HG03280 (cell line): Measurements from ENCODE around the gene NUP62CL.
A peak's percentile ranks its signal among the peaks of the same experiment; 100 is the strongest.
"Not testable (repeated sequence)": the region's sequence is repeated elsewhere in the genome, so short reads cannot be mapped to it uniquely, and the experiment has no call there.

Experiments
- ATAC-seq: cut with Tn5 transposase; IDR thresholded peaks from one replicate; pipeline ENCODE4 v1.9.1; 2021; ENCODE audit warnings: mild to moderate bottlenecking, moderate library complexity; ENCODE audit not compliant: unreplicated experiment

The NUP62CL gene

GRCh38 chrX:107205770-107206696 lies at the start of gene NUP62CL, which contains the start of gene DNAAF6:
Gene NUP62CL, minus strand, starts transcription at chrX:107206433. Its CDS starts 31,287 bp downstream, at chrX:107175146.
Gene DNAAF6, plus strand, starts transcription at chrX:107206611. Its CDS starts 6,265 bp downstream, at chrX:107212876.
- peak; percentile 96 for ATAC-seq

DNA sequence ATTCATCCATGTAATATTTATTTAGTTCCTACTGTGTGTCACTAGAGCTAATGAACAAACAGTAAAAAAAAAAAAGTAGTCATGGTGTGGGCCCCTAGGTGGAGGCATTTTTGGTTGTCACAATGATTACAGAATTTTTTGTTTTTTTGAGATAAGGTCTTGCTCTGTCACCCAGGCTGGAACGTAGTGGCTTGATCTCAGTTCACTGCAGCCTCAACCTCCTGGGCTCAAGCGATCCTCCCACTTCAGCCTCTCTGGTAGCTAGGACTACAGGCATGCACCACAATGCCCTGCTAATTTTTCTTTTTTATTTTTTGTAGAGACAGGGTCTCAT lies 22.2 kb upstream of the NUP62CL start:
- ATAC-seq, result no peak

- no peak for ATAC-seq
These were observed 21.7 kb upstream of the NUP62CL start for GRCh38 chrX:107227780-107228485.

GRCh38 chrX:107226757-107227156 lies 20.5 kb upstream of the NUP62CL start:
- no peak for ATAC-seq

DNA sequence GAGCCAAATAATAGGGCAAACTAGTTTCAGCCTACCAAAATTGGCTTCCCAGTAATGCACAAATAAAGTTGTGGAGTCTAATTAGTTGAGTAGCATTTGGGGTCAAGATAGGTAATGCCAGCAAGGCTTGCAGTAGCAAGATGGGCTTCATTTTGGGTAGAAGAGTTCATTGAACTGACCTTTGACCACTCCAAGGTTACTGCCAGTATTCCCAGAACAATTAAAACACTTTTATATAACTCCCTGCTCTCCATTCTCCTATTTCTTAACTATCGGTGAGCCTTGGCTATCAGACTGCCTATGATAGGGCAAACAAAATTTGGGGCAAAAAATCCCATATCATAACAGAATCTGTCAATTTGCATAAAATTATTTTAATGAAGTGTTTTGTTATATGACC lies 7.2 kb upstream of the NUP62CL start:
- no peak for ATAC-seq

- ATAC-seq, result no peak
These were observed 1.7 kb upstream of the NUP62CL start for GRCh38 chrX:107207943-107208342.

DNA sequence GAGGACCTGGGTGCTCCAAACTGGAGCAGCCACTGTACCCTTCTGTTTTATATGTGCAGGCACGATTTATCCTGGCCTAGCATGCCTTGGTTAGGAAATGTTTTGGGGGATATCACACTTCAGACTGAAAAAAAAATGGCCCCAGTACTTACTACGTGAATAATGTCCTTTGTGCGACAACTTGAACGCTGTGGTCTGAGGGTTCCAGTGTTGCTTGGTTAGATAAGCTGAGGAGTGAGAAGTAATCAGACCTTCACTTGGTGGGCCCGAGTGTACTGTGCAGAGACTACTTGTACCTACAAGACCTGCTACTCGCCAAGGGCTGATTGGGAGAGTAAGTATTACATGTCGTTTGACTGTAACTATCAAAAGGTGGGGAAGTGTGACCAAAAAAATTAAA lies 856 bp upstream of the NUP62CL start:
- ATAC-seq, result no peak

DNA sequence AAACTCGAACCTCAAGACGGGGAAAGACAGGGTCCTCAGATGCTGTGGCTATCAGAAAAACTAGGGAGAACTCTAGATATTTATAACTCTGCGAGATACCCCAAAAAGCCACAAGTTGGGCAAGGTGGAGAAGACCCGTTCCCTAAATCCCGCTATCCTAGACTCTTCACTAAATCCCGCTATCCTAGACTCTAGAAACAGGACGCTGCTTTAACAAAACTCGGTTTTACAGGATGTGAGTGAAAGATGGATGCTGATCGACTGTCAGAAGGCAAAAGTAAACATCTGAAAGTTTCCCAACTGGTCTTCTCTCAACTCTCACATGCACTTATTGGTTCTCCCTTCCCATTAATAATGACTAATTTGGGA lies 448 bp upstream of the NUP62CL start:
- no peak for ATAC-seq

- ATAC-seq, result no peak
These were observed 2.1 kb downstream of the NUP62CL start for GRCh38 chrX:107204068-107204605.

- no peak for ATAC-seq
These were observed 6.7 kb downstream of the NUP62CL start for GRCh38 chrX:107199491-107199890.

- not testable (repeated sequence) for ATAC-seq
These were observed 8.2 kb downstream of the NUP62CL start for GRCh38 chrX:107198074-107198473.

GRCh38 chrX:107197319-107197718 lies 8.9 kb downstream of the NUP62CL start:
- ATAC-seq, result no peak

DNA sequence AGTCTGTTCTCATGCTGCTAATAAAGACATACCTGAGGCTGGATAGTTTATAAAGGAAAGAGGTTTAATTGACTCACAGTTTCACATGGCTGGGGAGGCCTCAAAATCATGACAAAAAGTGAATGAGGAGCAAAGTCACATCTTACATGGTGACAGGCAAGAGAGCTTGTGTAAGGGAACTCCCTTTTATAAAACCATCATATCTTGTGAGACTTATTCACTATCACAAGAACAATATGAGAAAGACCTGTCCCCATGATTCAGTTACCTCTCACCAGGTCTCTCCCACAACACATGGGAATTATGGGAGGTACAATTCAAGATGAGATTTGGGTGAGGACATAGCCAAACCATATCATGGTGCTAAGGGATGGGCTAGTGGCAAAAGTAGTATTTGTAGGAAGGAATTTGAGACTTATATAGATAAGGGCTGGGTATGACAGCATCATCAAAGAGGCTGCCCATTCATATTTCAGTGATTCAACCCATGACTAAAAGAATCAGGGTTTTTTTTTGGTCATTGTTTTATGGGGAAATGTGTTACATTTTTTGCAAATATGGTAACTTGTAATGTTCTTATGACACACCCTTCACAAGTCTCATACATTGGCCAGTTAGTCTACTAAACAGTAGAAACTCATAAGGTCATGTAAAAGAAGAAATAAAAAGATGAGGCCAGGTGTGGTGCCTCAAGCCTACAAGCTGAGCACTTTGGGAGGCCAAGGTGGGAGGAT lies 34.7 kb downstream of the NUP62CL start:
- ATAC-seq, result no peak

- ATAC-seq, result no peak
These were observed 37.5 kb downstream of the NUP62CL start for GRCh38 chrX:107168712-107169111.

- ATAC-seq, result no peak
These were observed 38.0 kb downstream of the NUP62CL start for GRCh38 chrX:107168257-107168656.

DNA sequence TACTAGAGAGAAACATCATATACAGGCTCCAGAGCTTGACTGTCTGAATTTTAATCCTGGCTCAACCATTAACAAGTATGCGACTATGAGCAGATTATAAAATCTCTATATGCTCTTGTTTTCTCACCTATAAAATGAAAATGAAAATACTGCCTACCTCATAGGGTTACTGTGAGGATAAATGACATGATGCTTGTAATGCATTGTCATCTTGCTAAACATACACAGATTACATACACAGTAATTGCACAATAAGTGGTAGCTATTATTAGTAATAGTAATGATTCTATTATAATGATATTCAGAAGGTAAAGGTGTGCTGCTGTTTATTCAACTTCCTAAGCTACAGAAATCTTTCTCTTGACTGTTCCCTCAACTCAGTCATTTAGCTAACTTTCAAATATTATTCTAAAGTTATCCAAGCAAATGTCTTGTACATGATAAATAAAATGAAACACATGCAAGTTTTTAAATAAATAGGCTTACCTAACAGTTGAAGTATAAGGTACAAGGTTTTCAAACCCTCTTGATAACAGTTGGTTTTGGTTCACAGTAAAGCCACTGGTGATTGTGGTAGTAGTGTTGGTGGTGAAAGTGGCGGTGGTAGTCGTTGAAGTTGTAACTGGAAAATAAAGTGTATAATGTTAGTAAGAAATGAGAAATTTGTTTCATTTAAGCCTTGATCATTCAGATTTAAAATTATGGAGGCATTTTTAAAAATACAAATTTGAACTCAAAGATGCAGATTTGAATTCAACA lies 38.9 kb downstream of the NUP62CL start:
- no peak for ATAC-seq

GRCh38 chrX:107157618-107158017 lies 48.6 kb downstream of the NUP62CL start:
- not testable (repeated sequence) for ATAC-seq

DNA sequence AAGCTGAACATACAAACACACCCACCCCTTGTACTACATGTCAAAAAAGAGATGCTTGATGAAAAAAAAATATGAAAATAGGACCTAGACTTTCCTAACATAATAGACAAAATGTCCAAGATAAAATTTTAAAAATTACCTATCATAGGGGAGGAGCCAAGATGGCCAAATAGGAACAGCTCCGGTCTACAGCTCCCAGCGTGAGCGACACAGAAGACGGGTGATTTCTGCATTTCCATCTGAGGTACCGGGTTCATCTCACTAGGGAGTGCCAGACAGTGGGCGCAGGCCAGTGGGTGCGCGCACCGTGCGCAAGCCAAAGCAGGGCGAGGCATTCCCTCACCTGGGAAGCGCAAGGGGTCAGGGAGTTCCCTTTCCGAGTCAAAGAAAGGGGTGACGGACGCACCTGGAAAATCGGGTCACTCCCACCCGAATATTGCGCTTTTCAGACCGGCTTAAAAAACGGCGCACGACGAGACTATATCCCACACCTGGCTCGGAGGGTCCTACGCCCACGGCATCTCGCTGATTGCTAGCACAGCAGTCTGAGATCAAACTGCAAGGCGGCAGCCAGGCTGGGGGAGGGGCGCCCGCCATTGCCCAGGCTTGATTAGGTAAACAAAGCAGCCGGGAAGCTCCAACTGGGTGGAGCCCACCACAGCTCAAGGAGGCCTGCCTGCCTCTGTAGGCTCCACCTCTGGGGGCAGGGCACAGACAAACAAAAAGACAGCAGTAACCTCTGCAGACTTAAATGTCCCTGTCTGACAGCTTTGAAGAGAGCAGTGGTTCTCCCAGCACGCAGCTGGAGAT lies 50.4 kb downstream of the NUP62CL start:
- ATAC-seq, result not testable (repeated sequence)

GRCh38 chrX:107154787-107155620 lies 51.2 kb downstream of the NUP62CL start:
- ATAC-seq, result no peak
